Immature natural killer cell (primary cell): ENCODE measurements around the gene PHF12. TPM values are rescaled to one million over a fixed set of nuclear protein-coding genes. Genes with fewer than 3 reads are reported as not detected.

Experiments
- DNase-seq, 3 donors: peaks; one replicate each; pipeline ENCODE4 v3.0.0; 2022; ENCODE audit warnings: mixed read lengths in 1 of 3
- H3K27ac Mint-ChIP-seq, 6 donors: one replicate each; pipeline ENCODE4 v1.8.0; 2020; ENCODE audit warnings: mixed read lengths in 6 of 6, mild to moderate bottlenecking in 5 of 6, inconsistent platforms in 4 of 6, moderate library complexity in 3 of 6
- H3K27me3 Mint-ChIP-seq, 3 donors: one replicate each; pipeline ENCODE4 v1.8.0; 2020 to 2021; ENCODE audit warnings: low read depth in 3 of 3, mild to moderate bottlenecking in 3 of 3, mixed read lengths in 3 of 3, moderate library complexity in 3 of 3, inconsistent platforms in 1 of 3
- H3K36me3 Mint-ChIP-seq, 3 donors: one replicate each; pipeline ENCODE4 v1.8.0; 2020; ENCODE audit warnings: mixed read lengths in 3 of 3, inconsistent platforms in 2 of 3, mild to moderate bottlenecking in 2 of 3
- H3K4me1 Mint-ChIP-seq, 2 donors: one replicate each; pipeline ENCODE4 v1.8.0; 2020; ENCODE audit warnings: inconsistent platforms in 2 of 2, mild to moderate bottlenecking in 2 of 2, mixed read lengths in 2 of 2, moderate library complexity in 1 of 2
- H3K4me3 Mint-ChIP-seq, 5 donors: one replicate each; pipeline ENCODE4 v1.8.0; 2020; ENCODE audit warnings: mild to moderate bottlenecking in 5 of 5, mixed read lengths in 5 of 5, inconsistent platforms in 3 of 5, moderate library complexity in 3 of 5
- H3K9me3 Mint-ChIP-seq, 6 donors: one replicate each; pipeline ENCODE4 v1.8.0; 2020; ENCODE audit warnings: mild to moderate bottlenecking in 6 of 6, mixed read lengths in 6 of 6, inconsistent platforms in 4 of 6, moderate library complexity in 3 of 6
- polyA plus RNA-seq, 3 donors: library from polyadenylated mRNA; unstranded; fragments of 300-500 nt; fragmentation: Illumina TruSeq; gene quantifications; one replicate each; pipeline ENCODE4 v1.2.3, GENCODE V29; 2021

The PHF12 gene
- polyA plus RNA-seq, 3 donors from 2014 or later, result 1.2 to 15.3 (median 3.9) TPM

DNA sequence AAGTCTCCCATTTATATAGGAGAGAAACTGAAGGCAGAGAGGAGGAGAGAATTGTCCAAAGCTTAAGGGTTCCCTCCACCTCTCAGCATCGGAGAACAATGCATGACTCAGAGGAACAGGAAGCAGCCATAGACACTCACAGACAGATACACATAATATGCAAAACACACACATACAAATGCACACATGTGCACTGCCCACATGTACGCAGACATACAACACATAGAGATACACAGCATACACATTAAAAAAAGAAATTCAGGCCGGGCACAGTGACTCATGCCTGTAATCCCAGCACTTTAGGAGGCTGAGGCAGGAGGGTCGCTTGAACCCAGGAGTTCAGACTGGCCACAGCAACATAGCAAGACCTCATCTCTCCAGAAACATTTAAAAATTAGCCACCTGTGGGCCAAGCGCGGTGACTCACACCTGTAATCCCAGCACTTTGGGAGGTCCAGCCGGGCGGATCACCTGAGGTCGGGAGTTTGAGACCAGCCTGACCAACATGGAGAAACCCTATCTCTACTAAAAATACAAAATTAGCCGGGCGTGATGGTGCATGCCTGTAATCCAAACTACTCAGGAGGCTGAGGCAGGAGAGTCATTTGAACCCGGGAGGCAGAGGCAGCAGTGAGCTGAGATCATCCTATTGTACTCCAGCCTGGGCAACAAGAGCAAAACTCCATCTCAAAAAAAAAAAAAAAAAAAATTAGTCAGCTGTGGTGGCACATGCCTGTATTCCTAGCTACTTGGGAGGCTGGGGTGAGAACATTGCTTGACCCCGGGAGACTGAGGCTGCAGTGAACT is 85.2 kb downstream of the PHF12 start:
- Mint-ChIP-seq H3K36me3 (peaks cover 0 to 9% (median 6%) of the 10 kb centered on the region in 3 donors), H3K4me1 (peaks cover 4% of the 10 kb centered on the region in 2 donors), H3K9me3 (no peaks in the 10 kb centered on the region), H3K4me3 (no peak overlapping the region), H3K27ac (peak overlapping the region in 1 of 6 donors; percentile 58), H3K27me3 (peaks cover 0 to 4% (median 0%) of the 10 kb centered on the region in 3 donors)
- no peak for DNase-seq

DNA sequence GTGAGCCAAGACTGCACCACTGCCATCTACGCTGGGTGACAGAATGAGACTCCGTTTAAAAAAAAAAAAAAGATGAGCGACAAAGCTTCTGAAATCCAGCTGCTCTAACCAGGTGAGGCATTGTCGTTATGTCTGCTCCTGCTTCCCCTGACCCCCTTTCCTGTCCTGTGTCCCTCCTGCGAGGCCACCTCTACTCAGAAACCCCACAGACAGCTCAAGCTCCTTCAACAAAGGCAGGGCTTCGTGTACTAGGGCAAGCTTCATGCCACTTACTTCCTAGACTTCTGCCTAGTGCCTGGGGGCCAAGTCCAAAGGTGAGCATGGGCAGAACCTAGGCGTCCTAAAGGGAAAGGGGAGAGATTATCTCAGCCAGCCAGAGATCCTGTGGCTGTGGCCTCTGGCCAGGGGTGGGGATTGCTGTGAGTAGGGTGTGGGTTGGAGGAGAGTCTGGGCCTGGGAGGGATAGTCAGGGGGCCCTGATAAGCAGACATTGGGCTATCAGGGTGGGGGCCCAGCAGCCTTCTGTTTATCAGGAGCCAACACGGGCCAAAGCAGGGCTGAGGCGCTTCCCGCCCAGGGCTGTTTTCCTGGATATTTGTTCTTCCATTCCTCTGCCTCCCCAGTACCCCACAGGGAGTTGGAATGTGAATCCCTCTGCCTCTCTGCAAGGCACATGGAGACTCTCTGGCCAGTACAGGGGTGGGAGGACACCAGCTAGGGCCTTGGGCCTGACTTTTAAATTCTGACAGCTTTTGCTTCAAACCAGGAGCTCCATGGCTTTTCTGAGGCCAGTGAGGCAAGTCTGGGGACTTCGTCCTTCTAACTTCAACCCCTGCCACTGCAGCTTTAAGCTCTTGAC is 86.1 kb downstream of the PHF12 start:
- no peak for DNase-seq
- H3K4me1 Mint-ChIP-seq, result no peaks in the 10 kb centered on the region
- no peak overlapping the region for H3K27ac Mint-ChIP-seq
- no peaks in the 10 kb centered on the region for H3K9me3 Mint-ChIP-seq
- H3K36me3 Mint-ChIP-seq, result peaks cover 0 to 13% (median 3%) of the 10 kb centered on the region in 3 donors
- H3K4me3 Mint-ChIP-seq, result no peak overlapping the region
- peaks cover 0 to 2% (median 0%) of the 10 kb centered on the region in 3 donors for H3K27me3 Mint-ChIP-seq

DNA sequence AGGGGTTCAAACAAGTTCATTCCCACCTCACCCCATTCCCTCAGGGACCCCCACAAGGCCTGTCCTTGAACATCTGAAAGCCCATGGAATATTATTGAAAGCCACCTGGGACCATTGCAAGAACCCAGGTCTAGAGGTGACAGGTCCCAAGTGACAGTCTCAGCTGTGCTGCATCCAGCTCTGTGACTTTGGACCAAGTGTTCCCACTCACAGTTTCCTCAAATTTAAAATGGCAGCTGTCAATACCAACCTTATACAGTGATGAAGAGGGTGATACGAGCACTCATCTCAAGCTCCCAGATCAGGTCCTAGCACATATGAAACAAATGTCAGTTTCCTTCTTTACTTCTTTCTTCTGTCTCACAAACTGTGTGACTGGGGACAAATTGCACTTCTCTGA is 87.4 kb downstream of the PHF12 start:
- Mint-ChIP-seq H3K27ac (no peak overlapping the region), H3K36me3 (peaks cover 3 to 16% (median 6%) of the 10 kb centered on the region in 3 donors), H3K4me1 (no peaks in the 10 kb centered on the region), H3K4me3 (no peak overlapping the region), H3K9me3 (no peaks in the 10 kb centered on the region), H3K27me3 (peaks cover 0 to 2% (median 0%) of the 10 kb centered on the region in 3 donors)
- no peak for DNase-seq

DNA sequence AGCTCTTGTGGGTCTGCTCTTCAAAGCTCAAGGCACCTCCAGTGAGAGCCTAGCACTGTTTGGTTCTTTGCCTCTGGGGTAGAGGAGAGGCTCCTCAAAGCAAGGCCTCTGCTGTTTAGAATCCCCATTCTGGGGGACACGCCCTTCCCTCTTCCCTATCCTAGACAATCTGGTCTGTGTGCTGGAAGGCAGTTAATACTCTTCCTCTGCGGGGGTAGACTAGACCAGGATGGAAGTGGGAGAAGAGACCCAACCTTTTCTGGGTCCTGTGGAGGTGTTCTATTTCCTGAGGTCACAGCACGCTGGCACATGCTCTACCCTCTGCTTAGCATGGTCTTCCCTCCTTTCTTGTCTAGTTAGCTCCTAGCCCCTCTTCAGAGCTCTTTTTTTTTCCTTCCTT is 88.8 kb downstream of the PHF12 start:
- no peak for DNase-seq
- Mint-ChIP-seq H3K36me3 (peaks cover 11 to 21% (median 17%) of the 10 kb centered on the region in 3 donors), H3K9me3 (no peaks in the 10 kb centered on the region), H3K4me1 (no peaks in the 10 kb centered on the region), H3K27me3 (peaks cover 0 to 2% (median 0%) of the 10 kb centered on the region in 3 donors), H3K27ac (no peak overlapping the region), H3K4me3 (no peak overlapping the region)

DNA sequence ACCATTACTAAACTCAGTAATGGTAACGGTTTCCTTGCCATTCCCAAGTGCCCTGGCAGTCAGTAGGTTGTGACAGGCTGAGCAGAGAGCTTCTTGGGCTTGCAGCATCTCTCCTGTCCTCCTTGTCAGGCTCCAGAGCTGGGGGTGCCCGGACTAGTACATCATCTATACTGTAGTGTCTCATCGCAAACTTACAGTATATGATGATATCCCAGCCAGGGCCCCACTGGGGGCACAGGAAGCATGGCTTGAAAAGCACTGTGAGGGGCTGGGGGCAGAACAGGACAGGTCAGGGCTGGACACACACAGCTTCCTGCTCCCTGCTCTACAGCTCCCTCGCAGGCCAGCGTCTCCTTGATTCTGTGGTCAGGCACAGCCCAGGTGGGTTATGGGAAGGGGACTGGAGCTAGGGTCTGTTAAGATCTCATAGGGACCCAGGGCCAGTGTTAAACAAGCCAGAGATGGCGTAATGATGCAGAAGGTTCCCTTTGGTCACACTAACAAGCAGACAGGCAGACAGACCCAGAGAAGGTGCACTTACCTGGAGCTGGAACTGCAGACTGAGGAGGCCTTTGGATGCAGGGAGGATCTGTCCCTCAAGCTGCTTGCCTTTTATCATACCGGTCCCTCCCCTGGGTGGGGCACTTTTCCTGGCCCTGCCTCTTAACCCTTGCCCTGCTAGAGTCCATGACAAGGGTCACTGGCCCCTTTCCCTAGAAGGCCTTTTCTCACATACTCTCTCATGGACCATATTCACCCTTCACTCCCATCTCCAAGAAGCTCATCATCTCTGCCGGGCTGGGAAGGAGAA is 89.7 kb downstream of the PHF12 start:
- Mint-ChIP-seq H3K36me3 (peaks cover 11 to 21% (median 17%) of the 10 kb centered on the region in 3 donors), H3K27ac (peak overlapping the region in 1 of 6 donors; percentile 32), H3K4me1 (no peaks in the 10 kb centered on the region), H3K4me3 (no peak overlapping the region), H3K9me3 (no peaks in the 10 kb centered on the region), H3K27me3 (peaks cover 0 to 2% (median 0%) of the 10 kb centered on the region in 3 donors)
- DNase-seq, result no peak

DNA sequence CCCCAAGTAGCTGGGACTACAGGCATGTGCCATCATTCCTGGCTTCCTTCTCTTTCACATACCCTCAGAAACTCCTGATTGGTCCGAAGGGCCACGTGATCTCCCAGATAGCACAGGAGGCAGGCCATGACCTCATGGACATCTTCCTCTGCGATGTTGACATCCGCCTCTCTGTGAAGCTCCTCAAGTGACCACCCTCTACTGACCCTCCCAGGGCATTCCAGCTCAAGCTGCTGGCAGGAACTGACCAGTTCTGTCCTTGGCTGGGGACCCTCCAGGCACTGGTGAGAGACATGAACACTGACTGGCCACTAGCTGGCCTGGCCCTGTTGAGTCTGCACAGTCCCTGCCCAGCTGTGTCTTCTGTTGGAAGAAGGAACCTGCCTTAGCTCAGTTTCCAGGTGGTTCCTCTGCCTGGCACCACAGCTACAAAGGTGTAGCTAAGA is 90.9 kb downstream of the PHF12 start:
- no peak overlapping the region for H3K27ac Mint-ChIP-seq
- peaks cover 11 to 21% (median 17%) of the 10 kb centered on the region in 3 donors for H3K36me3 Mint-ChIP-seq
- no peaks in the 10 kb centered on the region for H3K9me3 Mint-ChIP-seq
- H3K4me1 Mint-ChIP-seq, result peaks cover 3 to 4% of the 10 kb centered on the region in 2 donors
- H3K4me3 Mint-ChIP-seq, result no peak overlapping the region
- H3K27me3 Mint-ChIP-seq, result peaks cover 0 to 2% (median 0%) of the 10 kb centered on the region in 3 donors
- DNase-seq, result no peak

DNA sequence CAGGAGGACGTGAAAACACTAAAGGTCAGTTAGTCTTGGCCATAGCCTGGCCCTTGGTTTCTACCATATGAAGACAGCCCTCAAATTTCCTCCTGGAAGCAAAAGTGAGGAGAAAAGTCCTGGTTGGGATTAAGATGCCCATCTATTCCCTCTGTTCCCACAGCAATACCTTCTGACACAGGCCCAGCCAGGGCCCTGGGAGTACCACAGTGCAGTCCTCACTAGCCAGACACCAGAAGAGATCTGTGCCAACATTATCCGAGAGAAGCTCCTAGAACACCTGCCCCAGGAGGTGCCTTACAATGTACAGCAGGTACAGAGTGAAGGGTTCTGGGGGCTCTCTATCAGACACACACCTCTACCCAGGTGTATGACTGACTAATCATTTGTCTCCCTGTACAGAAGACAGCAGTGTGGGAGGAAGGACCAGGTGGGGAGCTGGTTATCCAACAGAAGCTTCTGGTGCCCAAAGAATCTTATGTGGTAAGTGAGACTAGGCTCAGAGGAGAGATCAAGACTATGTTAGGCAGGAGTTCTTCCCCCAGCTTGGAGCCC is 92.4 kb downstream of the PHF12 start:
- peaks cover 0 to 2% (median 0%) of the 10 kb centered on the region in 3 donors for H3K27me3 Mint-ChIP-seq
- H3K4me1 Mint-ChIP-seq, result peaks cover 15 to 16% of the 10 kb centered on the region in 2 donors
- no peak overlapping the region for H3K4me3 Mint-ChIP-seq
- no peak overlapping the region for H3K27ac Mint-ChIP-seq
- no peak for DNase-seq
- no peaks in the 10 kb centered on the region for H3K9me3 Mint-ChIP-seq
- H3K36me3 Mint-ChIP-seq, result peaks cover 11 to 17% (median 16%) of the 10 kb centered on the region in 3 donors

DNA sequence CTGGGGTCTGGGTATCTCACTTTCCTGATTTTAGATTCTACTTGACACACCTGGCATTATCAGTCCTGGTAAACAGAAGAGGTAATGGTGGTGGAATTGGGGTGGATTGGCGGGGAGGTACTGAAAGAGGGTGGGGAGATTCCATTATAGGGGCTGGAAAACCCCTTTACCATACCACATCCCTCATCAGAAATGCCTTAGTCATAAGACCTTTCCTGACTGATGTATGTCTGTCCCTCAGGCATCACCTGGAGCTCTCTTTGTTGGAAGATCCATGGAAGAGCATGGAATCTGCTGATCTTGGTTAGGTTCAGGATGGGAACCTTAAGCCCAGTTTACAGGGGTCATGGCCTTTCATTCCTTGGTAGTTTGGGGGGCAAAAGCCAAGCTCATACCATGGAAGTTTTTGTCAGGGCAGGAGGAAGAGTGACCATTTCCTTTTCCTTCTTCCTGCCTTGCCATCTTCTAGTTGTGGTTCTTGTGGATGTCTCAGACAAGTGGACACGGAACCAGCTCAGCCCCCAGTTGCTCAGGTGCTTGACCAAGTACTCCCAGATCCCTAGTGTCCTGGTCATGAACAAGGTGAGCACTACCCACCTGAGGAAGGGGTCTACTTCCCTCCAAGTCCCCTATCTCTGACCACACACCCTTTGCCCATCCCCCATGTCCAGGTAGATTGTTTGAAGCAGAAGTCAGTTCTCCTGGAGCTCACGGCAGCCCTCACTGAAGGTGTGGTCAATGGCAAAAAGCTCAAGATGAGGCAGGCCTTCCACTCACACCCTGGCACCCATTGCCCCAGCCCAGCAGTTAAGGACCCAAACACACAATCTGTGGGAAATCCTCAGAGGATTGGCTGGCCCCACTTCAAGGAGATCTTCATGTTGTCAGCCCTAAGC is 93.2 kb downstream of the PHF12 start:
- peak overlapping the region in 1 of 5 donors; percentile 53 for H3K4me3 Mint-ChIP-seq
- peak overlapping the region in 1 of 6 donors; percentile 26 for H3K27ac Mint-ChIP-seq
- H3K4me1 Mint-ChIP-seq, result peaks cover 15 to 16% of the 10 kb centered on the region in 2 donors
- no peak for DNase-seq
- peaks cover 11 to 17% (median 16%) of the 10 kb centered on the region in 3 donors for H3K36me3 Mint-ChIP-seq
- no peaks in the 10 kb centered on the region for H3K9me3 Mint-ChIP-seq
- H3K27me3 Mint-ChIP-seq, result peaks cover 0 to 2% (median 0%) of the 10 kb centered on the region in 3 donors

DNA sequence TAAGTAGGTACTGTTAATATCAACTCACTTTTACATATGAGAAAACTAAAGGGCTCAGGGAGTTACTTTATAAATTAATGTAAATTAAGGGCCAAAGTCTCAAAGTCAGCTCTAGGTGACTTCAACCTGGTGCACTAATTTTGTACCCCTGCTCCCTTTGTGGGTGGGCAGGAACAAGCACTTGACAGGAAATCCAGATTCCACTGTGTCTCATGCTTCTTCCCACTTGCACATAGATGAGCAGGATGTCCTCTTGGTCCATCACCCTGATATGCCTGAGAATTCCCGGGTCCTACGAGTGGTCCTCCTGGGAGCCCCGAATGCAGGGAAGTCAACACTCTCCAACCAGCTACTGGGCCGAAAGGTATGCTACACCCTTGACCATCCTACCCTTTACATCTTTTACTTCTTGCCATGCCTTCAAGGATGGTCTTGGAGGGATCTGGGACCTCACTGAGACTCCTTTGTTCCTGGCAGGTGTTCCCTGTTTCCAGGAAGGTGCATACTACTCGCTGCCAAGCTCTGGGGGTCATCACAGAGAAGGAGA is 95.2 kb downstream of the PHF12 start:
- Mint-ChIP-seq H3K27ac (no peak overlapping the region), H3K4me3 (peak overlapping the region; percentile 87 to 97 (median 95)), H3K4me1 (peaks cover 15 to 16% of the 10 kb centered on the region in 2 donors), H3K9me3 (no peaks in the 10 kb centered on the region), H3K27me3 (no peaks in the 10 kb centered on the region), H3K36me3 (peaks cover 11 to 14% (median 12%) of the 10 kb centered on the region in 3 donors)
- no peak for DNase-seq

DNA sequence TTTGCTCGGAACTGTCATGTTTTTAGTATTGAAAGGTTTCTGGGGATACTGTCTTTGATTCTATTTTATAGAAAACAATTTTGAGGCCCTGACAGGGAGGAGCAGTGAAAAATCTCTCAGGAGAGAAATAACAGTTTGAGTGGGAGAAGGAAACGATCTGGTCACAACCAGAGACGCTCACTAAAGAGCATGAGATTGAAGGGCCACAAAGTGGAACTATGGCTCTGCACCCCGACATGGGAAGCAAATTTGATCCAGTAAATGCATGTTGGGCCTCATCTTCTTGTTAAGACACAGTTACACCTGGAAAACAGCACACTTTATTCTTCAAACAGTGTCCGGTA is 96.0 kb downstream of the PHF12 start:
- H3K9me3 Mint-ChIP-seq, result no peaks in the 10 kb centered on the region
- peaks cover 15 to 16% of the 10 kb centered on the region in 2 donors for H3K4me1 Mint-ChIP-seq
- no peak for DNase-seq
- peak overlapping the region; percentile 87 to 97 (median 95) for H3K4me3 Mint-ChIP-seq
- H3K27ac Mint-ChIP-seq, result peak overlapping the region; percentile 74 to 92 (median 88)
- peaks cover 0 to 3% (median 0%) of the 10 kb centered on the region in 3 donors for H3K27me3 Mint-ChIP-seq
- peaks cover 8 to 14% (median 11%) of the 10 kb centered on the region in 3 donors for H3K36me3 Mint-ChIP-seq
